Measurements from ENCODE around the gene HIBADH.

HIBADH gene

GRCh38 chr7:27551803-27552400 is 110.8 kb downstream of the HIBADH start:
- H3K4me3 Mint-ChIP-seq: no peak overlapping the region
- no peaks in the 10 kb centered on the region for H3K27me3 Mint-ChIP-seq
- CTCF ChIA-PET: interaction anchor here (1.0 kb wide), 1 partner anchor 304 kb away, joined by 3 read pairs; no protein-coding TSS in a partner anchor
- H3K36me3 Mint-ChIP-seq: no peaks in the 10 kb centered on the region
- no peak overlapping the region for H3K27ac Mint-ChIP-seq
- DNase-seq: no peak
- no peaks in the 10 kb centered on the region for H3K9me3 Mint-ChIP-seq
- H3K4me1 Mint-ChIP-seq: no peaks in the 10 kb centered on the region

- Mint-ChIP-seq H3K36me3 (no peaks in the 10 kb centered on the region), H3K4me3 (no peak overlapping the region), H3K9me3 (no peaks in the 10 kb centered on the region), H3K4me1 (no peaks in the 10 kb centered on the region), H3K27me3 (no peaks in the 10 kb centered on the region), H3K27ac (no peak overlapping the region)
- no peak for DNase-seq
- CTCF ChIA-PET: no interaction called here
These were observed 113.1 kb downstream of the HIBADH start for GRCh38 chr7:27549606-27550005.

- no peaks in the 10 kb centered on the region for H3K9me3 Mint-ChIP-seq
- CTCF ChIA-PET: no interaction called here
- no peaks in the 10 kb centered on the region for H3K4me1 Mint-ChIP-seq
- H3K36me3 Mint-ChIP-seq: no peaks in the 10 kb centered on the region
- no peak overlapping the region for H3K27ac Mint-ChIP-seq
- H3K4me3 Mint-ChIP-seq: no peak overlapping the region
- H3K27me3 Mint-ChIP-seq: no peaks in the 10 kb centered on the region
- DNase-seq: no peak
These were observed 114.4 kb downstream of the HIBADH start for GRCh38 chr7:27548304-27548703.

- Mint-ChIP-seq H3K27ac (no peak overlapping the region), H3K36me3 (no peaks in the 10 kb centered on the region), H3K9me3 (no peaks in the 10 kb centered on the region), H3K4me1 (no peaks in the 10 kb centered on the region), H3K27me3 (no peaks in the 10 kb centered on the region), H3K4me3 (no peak overlapping the region)
- CTCF ChIA-PET: no interaction called here
- DNase-seq: no peak
These were observed 115.3 kb downstream of the HIBADH start for GRCh38 chr7:27547401-27547800.

GRCh38 chr7:27546610-27547009 is 116.1 kb downstream of the HIBADH start:
- DNase-seq: no peak
- Mint-ChIP-seq H3K27me3 (no peaks in the 10 kb centered on the region), H3K4me3 (no peak overlapping the region), H3K36me3 (peaks cover under 1% of the 10 kb centered on the region), H3K27ac (no peak overlapping the region), H3K9me3 (no peaks in the 10 kb centered on the region), H3K4me1 (no peaks in the 10 kb centered on the region)
- CTCF ChIA-PET: no interaction called here

GRCh38 chr7:27535795-27536194 is 126.9 kb downstream of the HIBADH start:
- CTCF ChIA-PET: no interaction called here
- H3K36me3 Mint-ChIP-seq: peaks cover 5% of the 10 kb centered on the region
- no peaks in the 10 kb centered on the region for H3K4me1 Mint-ChIP-seq
- DNase-seq: no peak
- H3K27me3 Mint-ChIP-seq: no peaks in the 10 kb centered on the region
- H3K4me3 Mint-ChIP-seq: no peak overlapping the region
- H3K9me3 Mint-ChIP-seq: no peaks in the 10 kb centered on the region
- H3K27ac Mint-ChIP-seq: no peak overlapping the region

GRCh38 chr7:27533652-27534081 is 129.0 kb downstream of the HIBADH start:
- peaks cover 5% of the 10 kb centered on the region for H3K36me3 Mint-ChIP-seq
- no peaks in the 10 kb centered on the region for H3K4me1 Mint-ChIP-seq
- no peaks in the 10 kb centered on the region for H3K9me3 Mint-ChIP-seq
- DNase-seq: no peak
- H3K27me3 Mint-ChIP-seq: no peaks in the 10 kb centered on the region
- H3K4me3 Mint-ChIP-seq: no peak overlapping the region
- H3K27ac Mint-ChIP-seq: no peak overlapping the region
- CTCF ChIA-PET: no interaction called here

GRCh38 chr7:27532314-27532713 is 130.4 kb downstream of the HIBADH start:
- H3K27ac Mint-ChIP-seq: no peak overlapping the region
- CTCF ChIA-PET: no interaction called here
- DNase-seq: no peak
- no peaks in the 10 kb centered on the region for H3K9me3 Mint-ChIP-seq
- no peak overlapping the region for H3K4me3 Mint-ChIP-seq
- H3K4me1 Mint-ChIP-seq: no peaks in the 10 kb centered on the region
- peaks cover 5% of the 10 kb centered on the region for H3K36me3 Mint-ChIP-seq
- H3K27me3 Mint-ChIP-seq: no peaks in the 10 kb centered on the region

- H3K27ac Mint-ChIP-seq: no peak overlapping the region
- H3K27me3 Mint-ChIP-seq: no peaks in the 10 kb centered on the region
- H3K4me3 Mint-ChIP-seq: no peak overlapping the region
- no peaks in the 10 kb centered on the region for H3K4me1 Mint-ChIP-seq
- H3K36me3 Mint-ChIP-seq: peaks cover 9% of the 10 kb centered on the region
- no peak for DNase-seq
- CTCF ChIA-PET: interaction anchor here (0.6 kb wide), 1 partner anchor 331 kb away, joined by 3 read pairs; no protein-coding TSS in a partner anchor
- no peaks in the 10 kb centered on the region for H3K9me3 Mint-ChIP-seq
These were observed 135.4 kb downstream of the HIBADH start for GRCh38 chr7:27527348-27527714.

GRCh38 chr7:27526611-27527347 is 135.9 kb downstream of the HIBADH start:
- Mint-ChIP-seq H3K27me3 (no peaks in the 10 kb centered on the region), H3K9me3 (no peaks in the 10 kb centered on the region), H3K36me3 (peaks cover 9% of the 10 kb centered on the region), H3K27ac (no peak overlapping the region), H3K4me1 (no peaks in the 10 kb centered on the region), H3K4me3 (no peak overlapping the region)
- CTCF ChIA-PET: interaction anchor here (0.6 kb wide), 1 partner anchor 330 kb away, joined by 3 read pairs; no protein-coding TSS in a partner anchor
- DNase-seq: no peak

GRCh38 chr7:27526131-27526530 is 136.6 kb downstream of the HIBADH start:
- H3K4me3 Mint-ChIP-seq: no peak overlapping the region
- CTCF ChIA-PET: no interaction called here
- H3K9me3 Mint-ChIP-seq: no peaks in the 10 kb centered on the region
- H3K27me3 Mint-ChIP-seq: no peaks in the 10 kb centered on the region
- H3K27ac Mint-ChIP-seq: no peak overlapping the region
- no peak for DNase-seq
- H3K4me1 Mint-ChIP-seq: no peaks in the 10 kb centered on the region
- H3K36me3 Mint-ChIP-seq: peaks cover 9% of the 10 kb centered on the region

- no peak overlapping the region for H3K27ac Mint-ChIP-seq
- no peaks in the 10 kb centered on the region for H3K27me3 Mint-ChIP-seq
- H3K4me1 Mint-ChIP-seq: no peaks in the 10 kb centered on the region
- H3K9me3 Mint-ChIP-seq: no peaks in the 10 kb centered on the region
- CTCF ChIA-PET: no interaction called here
- H3K4me3 Mint-ChIP-seq: no peak overlapping the region
- H3K36me3 Mint-ChIP-seq: peaks cover 4% of the 10 kb centered on the region
- DNase-seq: no peak
These were observed 139.4 kb downstream of the HIBADH start for GRCh38 chr7:27523321-27523720.

- H3K4me1 Mint-ChIP-seq: no peaks in the 10 kb centered on the region
- CTCF ChIA-PET: no interaction called here
- peaks cover 4% of the 10 kb centered on the region for H3K36me3 Mint-ChIP-seq
- no peak overlapping the region for H3K27ac Mint-ChIP-seq
- no peak overlapping the region for H3K4me3 Mint-ChIP-seq
- no peak for DNase-seq
- no peaks in the 10 kb centered on the region for H3K27me3 Mint-ChIP-seq
- H3K9me3 Mint-ChIP-seq: no peaks in the 10 kb centered on the region
These were observed 140.1 kb downstream of the HIBADH start for GRCh38 chr7:27522566-27522965.

GRCh38 chr7:27520815-27521790 is 141.6 kb downstream of the HIBADH start:
- CTCF ChIA-PET: no interaction called here
- Mint-ChIP-seq H3K9me3 (no peaks in the 10 kb centered on the region), H3K4me3 (no peak overlapping the region), H3K36me3 (peaks cover 4% of the 10 kb centered on the region), H3K4me1 (no peaks in the 10 kb centered on the region), H3K27me3 (no peaks in the 10 kb centered on the region), H3K27ac (no peak overlapping the region)
- no peak for DNase-seq

Measured in activated naive CD4-positive, alpha-beta T cell treated with anti-CD3 and anti-CD28 coated beads, Interleukin-2, amount 10 ng/mL, durations not matched to agents 7 days and 5 days (primary cell).